ENCODE results near the gene TREM1.

DNA sequence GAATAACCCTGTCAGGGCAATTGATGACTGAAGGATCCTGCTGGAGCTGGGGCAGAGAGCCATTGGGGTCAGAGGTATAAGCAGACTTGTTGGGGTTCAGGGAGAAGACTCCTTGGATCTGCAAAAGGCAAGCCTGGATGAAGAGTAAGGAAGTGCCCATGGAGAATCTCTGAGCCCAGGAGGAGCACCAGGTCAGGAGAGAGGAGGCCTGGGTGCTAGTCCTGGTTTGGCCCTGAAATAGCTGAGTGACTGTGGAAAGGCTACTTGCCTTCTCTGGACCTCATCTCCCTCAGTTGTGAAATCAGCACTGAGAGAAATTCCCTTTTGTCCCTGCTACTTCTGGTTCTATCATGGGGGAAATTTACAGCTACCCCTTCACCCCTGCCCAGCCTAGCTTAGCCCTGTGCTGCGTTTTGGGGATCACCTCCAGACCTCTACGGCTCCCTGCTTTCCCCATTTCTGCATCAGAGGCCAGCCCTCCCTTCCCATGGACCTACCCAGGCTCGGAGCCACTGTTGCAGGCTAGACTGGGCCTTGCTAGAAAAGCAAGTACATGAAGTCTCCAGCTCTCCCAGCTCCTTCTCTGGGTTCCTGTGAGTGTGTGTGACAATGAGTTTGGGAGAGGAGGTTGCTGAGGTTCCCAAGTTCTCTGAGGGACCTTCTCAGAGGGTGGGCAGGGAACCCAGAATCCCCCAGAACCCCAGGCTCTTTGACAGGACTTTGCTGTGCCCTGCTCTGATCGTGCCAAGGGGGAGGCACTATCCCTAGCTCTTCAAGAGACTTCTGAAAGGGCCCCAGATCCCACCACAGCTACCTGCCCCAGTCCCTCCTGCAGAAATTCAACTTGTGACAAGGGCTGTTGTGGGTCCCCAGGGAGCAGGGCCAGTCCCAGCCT, 46.6 kb upstream of the TREM1 start:
- TF ChIP-seq, protein P1, sequence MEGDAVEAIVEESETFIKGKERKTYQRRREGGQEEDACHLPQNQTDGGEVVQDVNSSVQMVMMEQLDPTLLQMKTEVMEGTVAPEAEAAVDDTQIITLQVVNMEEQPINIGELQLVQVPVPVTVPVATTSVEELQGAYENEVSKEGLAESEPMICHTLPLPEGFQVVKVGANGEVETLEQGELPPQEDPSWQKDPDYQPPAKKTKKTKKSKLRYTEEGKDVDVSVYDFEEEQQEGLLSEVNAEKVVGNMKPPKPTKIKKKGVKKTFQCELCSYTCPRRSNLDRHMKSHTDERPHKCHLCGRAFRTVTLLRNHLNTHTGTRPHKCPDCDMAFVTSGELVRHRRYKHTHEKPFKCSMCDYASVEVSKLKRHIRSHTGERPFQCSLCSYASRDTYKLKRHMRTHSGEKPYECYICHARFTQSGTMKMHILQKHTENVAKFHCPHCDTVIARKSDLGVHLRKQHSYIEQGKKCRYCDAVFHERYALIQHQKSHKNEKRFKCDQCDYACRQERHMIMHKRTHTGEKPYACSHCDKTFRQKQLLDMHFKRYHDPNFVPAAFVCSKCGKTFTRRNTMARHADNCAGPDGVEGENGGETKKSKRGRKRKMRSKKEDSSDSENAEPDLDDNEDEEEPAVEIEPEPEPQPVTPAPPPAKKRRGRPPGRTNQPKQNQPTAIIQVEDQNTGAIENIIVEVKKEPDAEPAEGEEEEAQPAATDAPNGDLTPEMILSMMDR (conservative IDR thresholded peaks at IDR 0.05; ENCODE audit: low read length) = no peak
- TF ChIP-seq EZH2phosphoT487 (IDR thresholded peaks at IDR 0.05; ENCODE audit: borderline replicate concordance) = no peak

Measured in Loucy (cell line).